ENCODE measurements around the gene MYO5A.
"Not testable (repeated sequence)": the region's sequence is repeated elsewhere in the genome, so short reads cannot be mapped to it uniquely, and the experiment has no call there.

MYO5A gene

GRCh38 chr15:52528564-52529340, at the start of gene MYO5A:
Gene MYO5A, minus strand, starts transcription at chr15:52528880. Its CDS starts 74 bp downstream, at chr15:52528806.
- peak; percentile 93 for DNase-seq (ENCODE audit: low spot score)
- in situ Hi-C loops (cut with MboI; ENCODE audit: low pct_unique_long_range_greater_than_20kb, low sequenced_read_pairs, unreplicated experiment), result no loop called here
- peak; percentile 52 for TF ChIP-seq CTCF (IDR thresholded peaks at IDR 0.05; ENCODE audit: extremely low read depth, insufficient read depth, missing control alignments)

- TF ChIP-seq CTCF (IDR thresholded peaks at IDR 0.05; ENCODE audit: extremely low read depth, insufficient read depth, missing control alignments), result no peak
- in situ Hi-C loops (cut with MboI; ENCODE audit: low pct_unique_long_range_greater_than_20kb, low sequenced_read_pairs, unreplicated experiment), result no loop called here
- no peak for DNase-seq (ENCODE audit: low spot score)
These were observed 48.0 kb upstream of the MYO5A start for GRCh38 chr15:52576692-52577091.

GRCh38 chr15:52575573-52575972, 46.9 kb upstream of the MYO5A start:
- in situ Hi-C loops (cut with MboI; ENCODE audit: low pct_unique_long_range_greater_than_20kb, low sequenced_read_pairs, unreplicated experiment); DNase-seq (ENCODE audit: low spot score): not testable (repeated sequence)

- no peak for TF ChIP-seq CTCF (IDR thresholded peaks at IDR 0.05; ENCODE audit: extremely low read depth, insufficient read depth, missing control alignments)
- in situ Hi-C loops (cut with MboI; ENCODE audit: low pct_unique_long_range_greater_than_20kb, low sequenced_read_pairs, unreplicated experiment), result no loop called here
- DNase-seq (ENCODE audit: low spot score), result no peak
These were observed 46.4 kb upstream of the MYO5A start for GRCh38 chr15:52575072-52575471.

GRCh38 chr15:52574623-52575022, 45.9 kb upstream of the MYO5A start:
- in situ Hi-C loops (cut with MboI; ENCODE audit: low pct_unique_long_range_greater_than_20kb, low sequenced_read_pairs, unreplicated experiment); DNase-seq (ENCODE audit: low spot score): not testable (repeated sequence)

- peak; percentile 42 for TF ChIP-seq CTCF (IDR thresholded peaks at IDR 0.05; ENCODE audit: extremely low read depth, insufficient read depth, missing control alignments)
- in situ Hi-C loops (cut with MboI; ENCODE audit: low pct_unique_long_range_greater_than_20kb, low sequenced_read_pairs, unreplicated experiment), result no loop called here
- DNase-seq (ENCODE audit: low spot score), result peak; percentile 90
These were observed 40.2 kb upstream of the MYO5A start, which contains the start of gene ARPP19 for GRCh38 chr15:52568601-52569585. Gene ARPP19, minus strand, starts transcription at chr15:52569030. Its CDS starts 138 bp downstream, at chr15:52568892.

- in situ Hi-C loops (cut with MboI; ENCODE audit: low pct_unique_long_range_greater_than_20kb, low sequenced_read_pairs, unreplicated experiment), result no loop called here
- DNase-seq (ENCODE audit: low spot score), result peak; percentile 31
- no peak for TF ChIP-seq CTCF (IDR thresholded peaks at IDR 0.05; ENCODE audit: extremely low read depth, insufficient read depth, missing control alignments)
These were observed 39.4 kb upstream of the MYO5A start for GRCh38 chr15:52567871-52568600.

Measured in GM13977 (cell line).